A549 (cell line): ENCODE data around the gene SPAG4.

Source experiments
- CHD4 ChIP-seq: fragments of 200-600 bp; sonication (generic); IDR thresholded peaks from 2 replicates; pipeline ENCODE4 v1.6.1; 2016; ENCODE audit warnings: antibody characterized with exemption, mild to moderate bottlenecking, borderline replicate concordance
- EP300 ChIP-seq, 2 experiments: fragments of >200 bp; sonication (Bioruptor Twin); formaldehyde crosslinking; IDR thresholded peaks; 2 replicates in 1 of 2; 3 replicates in 1 of 2; pipeline ENCODE4 v1.6.1; 2016 to 2017
- KDM1A ChIP-seq: fragments of 200-600 bp; sonication (generic); IDR thresholded peaks from 2 replicates; pipeline ENCODE4 v1.6.1; 2016; ENCODE audit warnings: low read depth, mild to moderate bottlenecking
- KDM5A ChIP-seq: fragments of 200-600 bp; sonication (generic); IDR thresholded peaks from 2 replicates; pipeline ENCODE4 v1.6.1; 2016; ENCODE audit warnings: antibody characterized with exemption, mild to moderate bottlenecking
- SMC3 ChIP-seq: fragments of >200 bp; sonication (Bioruptor Twin); formaldehyde crosslinking; IDR thresholded peaks from 3 replicates; pipeline ENCODE4 v1.6.1; 2018; ENCODE audit warnings: inconsistent platforms
- TF ChIP-seq, protein P1 (sequence below): fragments of >200 bp; sonication (Bioruptor Twin); formaldehyde crosslinking; IDR thresholded peaks from 3 replicates; pipeline ENCODE4 v1.5.1; 2016

DNA sequence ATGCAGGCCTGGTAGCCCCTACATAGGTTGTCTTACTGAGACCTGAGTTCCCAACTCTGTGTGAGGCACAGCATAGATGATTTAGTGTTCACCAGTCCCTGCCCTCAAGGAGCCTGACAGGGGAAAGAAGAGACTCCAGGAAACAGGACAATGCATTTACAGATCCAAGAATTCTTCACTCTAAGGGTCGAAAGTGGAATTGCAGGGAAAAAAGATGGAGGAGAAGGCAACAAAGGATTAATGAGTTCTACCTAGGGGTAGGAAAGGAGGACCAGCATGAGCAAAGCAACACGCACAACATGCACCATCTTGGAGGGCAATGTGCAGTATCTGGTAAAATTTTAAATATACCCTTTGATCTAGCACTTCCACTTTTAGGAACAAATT, 5.9 kb downstream of the SPAG4 start:
- TF ChIP-seq EP300 (IDR thresholded peaks at IDR 0.05) (no peak), SMC3 (no peak), CHD4 (no peak), KDM1A (no peak), KDM5A (no peak)
- TF ChIP-seq, protein P1, sequence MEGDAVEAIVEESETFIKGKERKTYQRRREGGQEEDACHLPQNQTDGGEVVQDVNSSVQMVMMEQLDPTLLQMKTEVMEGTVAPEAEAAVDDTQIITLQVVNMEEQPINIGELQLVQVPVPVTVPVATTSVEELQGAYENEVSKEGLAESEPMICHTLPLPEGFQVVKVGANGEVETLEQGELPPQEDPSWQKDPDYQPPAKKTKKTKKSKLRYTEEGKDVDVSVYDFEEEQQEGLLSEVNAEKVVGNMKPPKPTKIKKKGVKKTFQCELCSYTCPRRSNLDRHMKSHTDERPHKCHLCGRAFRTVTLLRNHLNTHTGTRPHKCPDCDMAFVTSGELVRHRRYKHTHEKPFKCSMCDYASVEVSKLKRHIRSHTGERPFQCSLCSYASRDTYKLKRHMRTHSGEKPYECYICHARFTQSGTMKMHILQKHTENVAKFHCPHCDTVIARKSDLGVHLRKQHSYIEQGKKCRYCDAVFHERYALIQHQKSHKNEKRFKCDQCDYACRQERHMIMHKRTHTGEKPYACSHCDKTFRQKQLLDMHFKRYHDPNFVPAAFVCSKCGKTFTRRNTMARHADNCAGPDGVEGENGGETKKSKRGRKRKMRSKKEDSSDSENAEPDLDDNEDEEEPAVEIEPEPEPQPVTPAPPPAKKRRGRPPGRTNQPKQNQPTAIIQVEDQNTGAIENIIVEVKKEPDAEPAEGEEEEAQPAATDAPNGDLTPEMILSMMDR = no peak
